Ovary (tissue), 9 donors: ENCODE results near the gene DSP. TPM values are rescaled to one million over a fixed set of nuclear protein-coding genes. Genes with fewer than 3 reads are reported as not detected.

Source experiments
- DNase-seq, 5 donors: peaks; one replicate each; pipeline ENCODE4 v3.0.0-alpha.2; 2019 to 2020
- H3K27ac ChIP-seq, 2 donors: fragments of 200-600 bp; one replicate each; pipeline versions ENCODE4 v1.5.1 to v1.8.0; 2019 to 2022
- H3K27me3 ChIP-seq: fragments of 200-600 bp; one replicate; pipeline ENCODE4 v1.8.0; 2022
- H3K36me3 ChIP-seq: fragments of 200-600 bp; sonication (generic); one replicate; pipeline ENCODE4 v1.5.1; 2019
- H3K4me1 ChIP-seq: one replicate; pipeline ENCODE4 v1.8.1; 2013; ENCODE audit warnings: mild to moderate bottlenecking, moderate library complexity; ENCODE audit not compliant: insufficient read depth
- H3K4me3 ChIP-seq: fragments of 200-600 bp; sonication (generic); one replicate; pipeline ENCODE4 v1.5.1; 2017
- H3K9me3 ChIP-seq, 2 donors: fragments of 200-600 bp in 1 of 2; sonication (generic) in 1 of 2; one replicate each; pipeline versions ENCODE4 v1.5.1 to v1.8.1; 2013 to 2019; ENCODE audit warnings: mild to moderate bottlenecking in 1 of 2, moderate library complexity in 1 of 2
- EP300 ChIP-seq: sonication (generic); formaldehyde crosslinking; IDR thresholded peaks from one replicate; pipeline ENCODE4 v1.6.1; 2017; ENCODE audit warnings: antibody characterized with exemption
- POLR2A ChIP-seq: fragments of 450-650 bp; IDR thresholded peaks from one replicate; pipeline ENCODE4 v1.6.1; 2017; ENCODE audit warnings: antibody characterized with exemption, mild to moderate bottlenecking, moderate library complexity
- WGBS, 3 donors: extraction: QIAGEN DNeasy Blood & Tissue Kit in 1 of 3; methylation state at CpG; one replicate each; pipeline versions ENCODE4 v1.1.5 to v1.1.7; 2013 to 2017; 5-methylcytosine and 5-hydroxymethylcytosine counted together
- intact Hi-C, 4 donors: fragments of 100-400 bp; cut with DNase I; formaldehyde crosslinking; loops; one replicate each; pipeline versions ENCODE4 v1.11.0 to v1.15.1; 2022 to 2023
- polyA plus RNA-seq, 2 donors: library from polyadenylated mRNA; stranded (reverse); fragments of 200-250 nt in 1 of 2; fragments of 350-450 nt in 1 of 2; fragmentation: Illumina TruSeq in 1 of 2; extraction: RNeasy Lipid Tissue Mini Kit (QIAGEN cat#74804) in 1 of 2; gene quantifications; one replicate each; pipeline ENCODE4 v1.2.3, GENCODE V29; 2013 to 2014
- total RNA-seq, 7 donors: library from RNA; depleted of rRNA in 2 of 7; stranded (reverse); fragments of >200 nt in 2 of 7; fragmentation: NEBNext Ultra II Directional in 3 of 7; extraction: Animal tissue kit (Norgen Biotek cat#: 25700) in 3 of 7; gene quantifications; one replicate each; pipeline versions ENCODE4 v1.1.0 to v1.2.4, GENCODE V29; 2016 to 2023
- TF ChIP-seq, protein P1 (sequence below), 3 donors: fragments of 450-650 bp in 2 of 3; fragments of 200-600 bp in 1 of 3; IDR thresholded peaks; one replicate each; pipeline versions ENCODE4 v1.5.1 to v1.8.0; 2016 to 2022; ENCODE audit warnings: antibody characterized with exemption in 3 of 3, mild to moderate bottlenecking in 1 of 3
- donor health status: DM: no; HTN: no; CAD: no; lungs with moderate emphysema.
- donor health status: DM: no; HTN: no; CAD: no.
- donor health status: Bipolar disorder and iron deficiency.
- donor health status: DM: yes; HTN: yes; CAD: no.
- donor health status: DM: no; HTN: no; CAD: no.
- donor health status: DM: yes; HTN: yes; CAD: no.

Gene DSP
- total and polyA plus RNA-seq, 9 donors = 2.1 to 65.7 (median 6.7) TPM

DNA sequence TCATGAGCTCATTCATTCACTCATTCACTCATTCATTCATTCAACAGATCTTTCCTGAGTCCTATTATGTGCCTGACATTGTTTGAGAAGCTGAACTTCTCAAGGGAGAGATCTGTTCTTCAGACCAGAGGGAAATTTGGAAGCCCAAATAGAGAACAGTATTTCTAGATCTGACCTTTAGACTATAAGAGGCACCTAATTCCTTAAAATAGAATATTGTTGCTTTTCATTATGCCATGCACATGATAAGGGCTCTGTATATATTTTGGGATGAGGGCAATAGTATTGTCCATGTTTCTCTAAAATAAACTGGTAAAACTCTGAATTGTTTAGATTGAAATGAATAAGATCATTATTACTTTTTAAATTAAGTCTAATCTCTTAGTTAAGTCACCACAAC is 18.6 kb upstream of the DSP start:
- TF ChIP-seq EP300 (no peak), POLR2A (no peak)
- TF ChIP-seq, protein P1, sequence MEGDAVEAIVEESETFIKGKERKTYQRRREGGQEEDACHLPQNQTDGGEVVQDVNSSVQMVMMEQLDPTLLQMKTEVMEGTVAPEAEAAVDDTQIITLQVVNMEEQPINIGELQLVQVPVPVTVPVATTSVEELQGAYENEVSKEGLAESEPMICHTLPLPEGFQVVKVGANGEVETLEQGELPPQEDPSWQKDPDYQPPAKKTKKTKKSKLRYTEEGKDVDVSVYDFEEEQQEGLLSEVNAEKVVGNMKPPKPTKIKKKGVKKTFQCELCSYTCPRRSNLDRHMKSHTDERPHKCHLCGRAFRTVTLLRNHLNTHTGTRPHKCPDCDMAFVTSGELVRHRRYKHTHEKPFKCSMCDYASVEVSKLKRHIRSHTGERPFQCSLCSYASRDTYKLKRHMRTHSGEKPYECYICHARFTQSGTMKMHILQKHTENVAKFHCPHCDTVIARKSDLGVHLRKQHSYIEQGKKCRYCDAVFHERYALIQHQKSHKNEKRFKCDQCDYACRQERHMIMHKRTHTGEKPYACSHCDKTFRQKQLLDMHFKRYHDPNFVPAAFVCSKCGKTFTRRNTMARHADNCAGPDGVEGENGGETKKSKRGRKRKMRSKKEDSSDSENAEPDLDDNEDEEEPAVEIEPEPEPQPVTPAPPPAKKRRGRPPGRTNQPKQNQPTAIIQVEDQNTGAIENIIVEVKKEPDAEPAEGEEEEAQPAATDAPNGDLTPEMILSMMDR (IDR thresholded peaks at IDR 0.05) = no peak
- Histone ChIP-seq H3K9me3 (no peaks in the 10 kb centered on the region), H3K4me1 (no peaks in the 10 kb centered on the region), H3K27ac (no peak overlapping the region), H3K27me3 (no peaks in the 10 kb centered on the region), H3K36me3 (no peaks in the 10 kb centered on the region), H3K4me3 (no peak overlapping the region)
- no peak for DNase-seq
- intact Hi-C loops = no loop called here

DNA sequence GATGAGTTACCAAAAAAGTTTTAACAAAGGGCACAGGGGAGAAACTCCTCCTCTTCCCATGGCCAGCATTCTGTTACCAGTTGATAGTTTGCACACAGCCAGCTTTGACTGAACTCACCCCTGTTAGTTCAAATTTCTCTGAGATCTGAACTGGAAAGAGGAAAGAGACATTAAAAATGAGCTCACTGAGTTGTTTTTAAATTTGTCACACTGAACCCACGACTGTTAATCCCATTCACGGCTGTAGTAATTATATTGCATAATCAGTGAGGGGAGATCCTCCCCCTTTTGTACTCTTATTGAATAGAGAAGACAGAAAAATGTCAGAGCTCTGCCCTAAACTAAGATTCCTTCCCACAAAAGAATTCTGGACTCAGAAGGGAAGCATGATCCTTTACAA is 17.5 kb upstream of the DSP start:
- Histone ChIP-seq H3K4me1 (no peaks in the 10 kb centered on the region), H3K36me3 (no peaks in the 10 kb centered on the region), H3K9me3 (no peaks in the 10 kb centered on the region), H3K4me3 (no peak overlapping the region), H3K27ac (no peak overlapping the region), H3K27me3 (no peaks in the 10 kb centered on the region)
- TF ChIP-seq POLR2A = no peak
- TF ChIP-seq, protein P1 (IDR thresholded peaks at IDR 0.05) = no peak
- TF ChIP-seq EP300 = no peak
- DNase-seq = no peak
- intact Hi-C loops = no loop called here
- WGBS, 3 donors = 8 to 19% (median 15%) methylated on average over 2 of the region's 2 CpGs

DNA sequence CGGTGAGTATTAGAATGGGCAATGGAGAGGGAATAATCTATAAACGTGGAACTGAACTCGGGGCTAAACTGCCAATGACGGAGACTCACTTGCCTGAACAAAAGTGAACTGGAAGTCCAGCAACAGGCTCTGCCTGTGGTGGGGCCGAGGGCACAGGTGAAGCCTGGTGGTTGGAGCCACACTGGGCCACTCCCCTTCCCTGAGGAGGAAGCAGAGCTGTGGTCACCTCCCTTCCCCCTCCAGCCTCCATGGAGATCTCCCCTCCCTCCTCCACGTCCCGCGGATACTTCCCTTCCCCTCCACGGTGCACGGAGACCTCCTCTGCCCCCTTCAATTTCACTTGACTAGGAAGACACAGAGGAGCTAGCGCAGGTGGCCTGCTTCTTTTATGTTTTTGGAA is 14.7 kb upstream of the DSP start:
- intact Hi-C loops = no loop called here
- 41 to 46% (median 45%) methylated on average over 11 of the region's 11 CpGs for WGBS, 3 donors

DNA sequence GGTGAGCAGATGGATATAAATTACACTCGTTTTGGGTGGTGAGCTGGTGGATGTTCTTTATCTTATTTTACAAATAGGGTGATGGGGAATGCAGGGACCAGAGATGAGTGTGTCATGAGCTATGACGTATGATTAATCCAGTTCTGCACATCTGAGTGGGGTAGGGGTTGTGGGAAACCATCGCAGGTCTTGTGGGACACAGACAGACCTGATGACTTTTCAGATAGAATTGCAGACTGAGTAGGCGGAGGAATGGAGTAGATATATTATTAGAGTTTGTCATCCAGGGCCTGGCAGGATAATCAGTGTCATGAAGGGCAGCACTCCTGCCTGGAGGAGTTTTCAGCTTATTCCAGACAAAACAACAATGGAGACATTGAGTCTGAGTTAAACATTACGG is 12.9 kb upstream of the DSP start:
- H3K36me3 ChIP-seq = no peaks in the 10 kb centered on the region
- DNase-seq = no peak
- H3K27ac ChIP-seq = no peak overlapping the region
- H3K9me3 ChIP-seq = no peaks in the 10 kb centered on the region
- no peaks in the 10 kb centered on the region for H3K27me3 ChIP-seq
- no peaks in the 10 kb centered on the region for H3K4me1 ChIP-seq
- WGBS, 3 donors = 10 to 22% (median 14%) methylated on average over 5 of the region's 5 CpGs
- intact Hi-C loops = no loop called here
- H3K4me3 ChIP-seq = no peak overlapping the region
- no peak for TF ChIP-seq POLR2A
- no peak for TF ChIP-seq EP300
- TF ChIP-seq, protein P1 (IDR thresholded peaks at IDR 0.05) = no peak

More for the DNA sequence above, 14.7 kb upstream of the DSP start:
- H3K9me3 ChIP-seq = no peaks in the 10 kb centered on the region
- no peak for DNase-seq
- no peak overlapping the region for H3K27ac ChIP-seq
- no peak overlapping the region for H3K4me3 ChIP-seq
- TF ChIP-seq, protein P1 (IDR thresholded peaks at IDR 0.05) = no peak
- no peak for TF ChIP-seq EP300
- TF ChIP-seq POLR2A = no peak
- no peaks in the 10 kb centered on the region for H3K27me3 ChIP-seq
- no peaks in the 10 kb centered on the region for H3K4me1 ChIP-seq
- no peaks in the 10 kb centered on the region for H3K36me3 ChIP-seq

DNA sequence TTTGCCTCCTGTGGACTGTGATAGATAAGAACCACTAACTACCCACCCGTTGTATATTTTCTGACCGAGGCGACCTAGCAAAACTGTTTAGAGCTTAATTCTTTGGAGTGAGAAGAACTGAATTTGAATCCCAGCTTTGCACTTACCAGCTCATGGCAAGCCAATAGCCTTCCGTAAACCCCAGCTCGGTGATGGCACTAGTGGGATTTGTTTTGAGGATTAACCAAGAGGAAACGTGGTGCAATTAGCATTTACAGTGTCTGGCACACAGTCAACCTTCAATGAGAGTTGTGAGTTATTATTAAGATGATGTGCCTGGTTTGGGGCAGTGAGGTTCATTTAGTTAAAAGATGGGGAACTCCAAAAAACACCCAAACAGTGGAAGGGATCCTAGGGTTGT is 12.3 kb upstream of the DSP start:
- H3K4me1 ChIP-seq = no peaks in the 10 kb centered on the region
- intact Hi-C loops = no loop called here
- no peak overlapping the region for H3K27ac ChIP-seq
- no peak for DNase-seq
- no peaks in the 10 kb centered on the region for H3K27me3 ChIP-seq
- H3K36me3 ChIP-seq = no peaks in the 10 kb centered on the region
- 13 to 23% (median 14%) methylated on average over 6 of the region's 6 CpGs for WGBS, 3 donors
- H3K4me3 ChIP-seq = no peak overlapping the region
- no peak for TF ChIP-seq POLR2A
- no peak for TF ChIP-seq EP300
- TF ChIP-seq, protein P1 (IDR thresholded peaks at IDR 0.05) = no peak
- H3K9me3 ChIP-seq = no peaks in the 10 kb centered on the region
